ENCODE data around the gene NXPH4.
A peak's percentile ranks its signal among the peaks of the same experiment; 100 is the strongest.

DNA sequence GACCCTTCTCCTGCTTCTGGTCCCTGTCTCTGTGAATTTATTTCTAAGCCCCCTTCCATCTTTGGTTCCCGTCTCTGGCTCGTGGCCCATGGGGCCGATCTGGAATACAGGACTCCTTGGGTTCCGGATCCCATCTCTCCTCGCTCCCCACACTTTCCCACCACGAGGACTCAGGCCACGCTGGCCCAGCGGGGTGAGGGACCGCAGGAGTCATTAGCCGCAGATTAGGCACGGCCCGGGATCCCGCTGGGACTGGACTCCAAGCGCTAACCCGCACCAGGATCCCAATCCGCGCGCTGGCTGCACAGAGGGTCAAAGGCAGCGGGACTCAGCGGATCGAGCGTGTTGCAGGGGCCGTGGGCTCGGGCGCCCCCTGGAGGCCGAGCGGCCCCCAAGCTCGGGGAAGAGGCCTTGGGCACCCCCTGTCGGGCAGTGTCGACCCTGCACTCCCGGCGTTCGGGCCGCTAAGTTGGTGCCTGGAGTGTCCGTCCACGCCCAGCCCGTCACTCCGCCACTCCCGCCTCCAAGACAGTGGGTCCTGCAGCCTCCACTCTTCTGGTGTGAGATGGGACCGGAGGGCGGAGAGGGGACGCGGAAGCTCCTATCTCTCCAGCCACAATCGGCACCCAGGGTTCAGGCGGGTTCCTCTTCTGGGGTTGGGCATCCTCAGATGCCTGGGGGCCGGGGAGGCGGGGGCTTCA lies 22.4 kb downstream of the NXPH4 start:
- TF ChIP-seq, protein P1, sequence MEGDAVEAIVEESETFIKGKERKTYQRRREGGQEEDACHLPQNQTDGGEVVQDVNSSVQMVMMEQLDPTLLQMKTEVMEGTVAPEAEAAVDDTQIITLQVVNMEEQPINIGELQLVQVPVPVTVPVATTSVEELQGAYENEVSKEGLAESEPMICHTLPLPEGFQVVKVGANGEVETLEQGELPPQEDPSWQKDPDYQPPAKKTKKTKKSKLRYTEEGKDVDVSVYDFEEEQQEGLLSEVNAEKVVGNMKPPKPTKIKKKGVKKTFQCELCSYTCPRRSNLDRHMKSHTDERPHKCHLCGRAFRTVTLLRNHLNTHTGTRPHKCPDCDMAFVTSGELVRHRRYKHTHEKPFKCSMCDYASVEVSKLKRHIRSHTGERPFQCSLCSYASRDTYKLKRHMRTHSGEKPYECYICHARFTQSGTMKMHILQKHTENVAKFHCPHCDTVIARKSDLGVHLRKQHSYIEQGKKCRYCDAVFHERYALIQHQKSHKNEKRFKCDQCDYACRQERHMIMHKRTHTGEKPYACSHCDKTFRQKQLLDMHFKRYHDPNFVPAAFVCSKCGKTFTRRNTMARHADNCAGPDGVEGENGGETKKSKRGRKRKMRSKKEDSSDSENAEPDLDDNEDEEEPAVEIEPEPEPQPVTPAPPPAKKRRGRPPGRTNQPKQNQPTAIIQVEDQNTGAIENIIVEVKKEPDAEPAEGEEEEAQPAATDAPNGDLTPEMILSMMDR (IDR thresholded peaks at IDR 0.05) = peak in 2 of 3 experiments; percentile 100
- no peak for TF ChIP-seq POLR2A (IDR thresholded peaks at IDR 0.05; ENCODE audit: low read depth)

Data from esophagus muscularis mucosa (tissue), 3 donors.